Left ventricle myocardium inferior (tissue), 1 donor: ENCODE measurements around the gene NECTIN1. TPM values are rescaled to one million over a fixed set of nuclear protein-coding genes. Genes with fewer than 3 reads are reported as not detected.

ENCODE experiments used
- DNase-seq: peaks from one replicate; pipeline ENCODE4 v3.0.0-alpha.2; 2020
- H3K27ac ChIP-seq: fragments of 200-600 bp; replicated peaks from 2 replicates; pipeline ENCODE4 v1.8.0; 2021
- H3K27me3 ChIP-seq: fragments of 200-600 bp; 2 replicates; pipeline ENCODE4 v1.8.0; 2021; ENCODE audit warnings: low read depth
- H3K36me3 ChIP-seq: fragments of 200-600 bp; 2 replicates; pipeline ENCODE4 v1.8.0; 2021
- H3K4me1 ChIP-seq: fragments of 200-600 bp; 2 replicates; pipeline ENCODE4 v1.8.0; 2021
- H3K4me3 ChIP-seq: fragments of 200-600 bp; 2 replicates; pipeline ENCODE4 v1.8.0; 2021; ENCODE audit warnings: mild to moderate bottlenecking, moderate library complexity
- H3K9me3 ChIP-seq: fragments of 200-600 bp; replicated peaks from 2 replicates; pipeline ENCODE4 v1.8.0; 2021
- intact Hi-C: fragments of 100-400 bp; cut with micrococcal nuclease; formaldehyde crosslinking; loops from one replicate; pipeline ENCODE4 v1.11.0; 2022
- total RNA-seq: library from RNA; stranded (reverse); fragmentation: NEBNext Ultra II Directional; extraction: Animal tissue kit (Norgen Biotek cat#: 25700); gene quantifications from one replicate; pipeline ENCODE4 v1.2.1, GENCODE V29; 2021
- TF ChIP-seq, protein P1 (sequence below): fragments of 200-600 bp; IDR thresholded peaks from 2 replicates; pipeline ENCODE4 v1.8.0; 2021; ENCODE audit warnings: antibody characterized with exemption, mild to moderate bottlenecking, borderline replicate concordance
- donor health status: DM: no; HTN: yes; CAD: no; lungs with severe emphysema.

Gene NECTIN1
- total RNA-seq, 1 donor from 2014 or later: 22.9 TPM

DNA sequence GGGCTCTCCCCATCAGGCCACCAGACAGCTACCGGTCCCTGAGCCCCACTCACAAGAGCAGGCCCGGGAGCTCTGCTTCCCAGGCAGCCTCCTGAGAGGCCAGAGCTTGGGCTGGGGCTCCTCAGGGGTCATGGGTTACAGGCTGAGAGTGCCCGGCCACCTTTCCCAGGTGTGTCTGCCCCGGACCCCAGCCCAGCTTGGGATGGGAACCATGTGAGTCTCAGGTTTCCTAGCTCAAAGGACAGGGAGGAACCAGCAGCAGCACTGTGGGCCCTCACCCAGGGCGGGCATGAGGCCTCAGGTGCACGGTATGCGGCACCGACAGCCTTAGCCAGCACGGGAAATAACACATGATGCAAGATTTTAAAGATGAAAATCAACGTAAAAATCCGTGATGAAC lies 90.1 kb downstream of the NECTIN1 start:
- intact Hi-C loops: no loop called here
- no peak for DNase-seq

DNA sequence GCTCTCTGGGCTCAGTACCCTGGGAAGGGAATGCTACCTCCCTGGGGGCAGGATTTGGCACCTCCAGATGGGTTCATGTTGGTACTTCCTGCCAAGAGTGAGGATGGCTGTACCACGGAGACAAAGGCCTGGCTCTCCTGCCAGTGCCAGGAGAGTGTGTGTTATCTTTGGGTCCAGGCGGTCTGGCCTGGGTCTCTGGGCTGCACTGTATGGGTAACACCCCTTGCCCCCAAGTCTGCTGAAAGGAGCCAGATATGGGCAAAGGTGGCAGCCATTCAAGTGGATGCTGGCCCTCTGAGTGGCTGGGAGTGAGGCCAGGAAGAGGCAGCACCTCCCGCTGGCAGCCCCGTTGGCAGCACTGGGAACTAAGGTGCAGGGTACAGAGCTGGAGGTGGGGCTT lies 91.5 kb downstream of the NECTIN1 start:
- H3K9me3 ChIP-seq: peaks cover 12% of the 10 kb centered on the region
- intact Hi-C loops: no loop called here
- H3K27me3 ChIP-seq: peaks cover 42% of the 10 kb centered on the region
- TF ChIP-seq, protein P1, sequence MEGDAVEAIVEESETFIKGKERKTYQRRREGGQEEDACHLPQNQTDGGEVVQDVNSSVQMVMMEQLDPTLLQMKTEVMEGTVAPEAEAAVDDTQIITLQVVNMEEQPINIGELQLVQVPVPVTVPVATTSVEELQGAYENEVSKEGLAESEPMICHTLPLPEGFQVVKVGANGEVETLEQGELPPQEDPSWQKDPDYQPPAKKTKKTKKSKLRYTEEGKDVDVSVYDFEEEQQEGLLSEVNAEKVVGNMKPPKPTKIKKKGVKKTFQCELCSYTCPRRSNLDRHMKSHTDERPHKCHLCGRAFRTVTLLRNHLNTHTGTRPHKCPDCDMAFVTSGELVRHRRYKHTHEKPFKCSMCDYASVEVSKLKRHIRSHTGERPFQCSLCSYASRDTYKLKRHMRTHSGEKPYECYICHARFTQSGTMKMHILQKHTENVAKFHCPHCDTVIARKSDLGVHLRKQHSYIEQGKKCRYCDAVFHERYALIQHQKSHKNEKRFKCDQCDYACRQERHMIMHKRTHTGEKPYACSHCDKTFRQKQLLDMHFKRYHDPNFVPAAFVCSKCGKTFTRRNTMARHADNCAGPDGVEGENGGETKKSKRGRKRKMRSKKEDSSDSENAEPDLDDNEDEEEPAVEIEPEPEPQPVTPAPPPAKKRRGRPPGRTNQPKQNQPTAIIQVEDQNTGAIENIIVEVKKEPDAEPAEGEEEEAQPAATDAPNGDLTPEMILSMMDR: no peak
- H3K27ac ChIP-seq: no peak overlapping the region
- H3K4me3 ChIP-seq: no peak overlapping the region
- DNase-seq: no peak
- H3K4me1 ChIP-seq: no peaks in the 10 kb centered on the region
- no peaks in the 10 kb centered on the region for H3K36me3 ChIP-seq

More for the DNA sequence above, 90.1 kb downstream of the NECTIN1 start:
- no peak overlapping the region for H3K4me3 ChIP-seq
- H3K4me1 ChIP-seq: no peaks in the 10 kb centered on the region
- no peaks in the 10 kb centered on the region for H3K9me3 ChIP-seq
- TF ChIP-seq, protein P1: no peak
- H3K27me3 ChIP-seq: peaks cover 56% of the 10 kb centered on the region
- H3K36me3 ChIP-seq: no peaks in the 10 kb centered on the region
- H3K27ac ChIP-seq: no peak overlapping the region

DNA sequence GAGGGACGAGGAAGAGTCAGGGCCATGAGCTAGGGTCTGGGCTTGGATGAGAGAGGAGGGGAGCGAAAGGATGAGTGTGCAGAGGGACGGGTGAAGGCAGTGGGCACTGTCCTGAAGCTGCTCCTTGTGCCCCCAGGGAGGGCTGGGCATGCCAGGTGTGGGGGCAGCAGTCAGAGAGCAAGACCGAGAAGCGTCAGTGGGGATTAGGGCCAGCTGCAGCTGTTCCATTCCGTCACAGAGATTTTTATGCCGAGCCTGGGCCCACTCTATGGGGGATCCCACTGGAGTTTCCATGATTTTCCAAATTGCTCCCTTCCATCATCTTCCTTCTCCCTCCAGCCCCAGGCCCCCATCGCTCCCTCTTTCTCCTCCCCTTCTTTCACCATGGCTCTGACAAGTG lies 93.2 kb downstream of the NECTIN1 start:
- H3K4me1 ChIP-seq: no peaks in the 10 kb centered on the region
- DNase-seq: no peak
- TF ChIP-seq, protein P1: no peak
- intact Hi-C loops: no loop called here
- H3K27me3 ChIP-seq: peaks cover 35% of the 10 kb centered on the region
- peaks cover 15% of the 10 kb centered on the region for H3K9me3 ChIP-seq
- H3K36me3 ChIP-seq: no peaks in the 10 kb centered on the region
- no peak overlapping the region for H3K4me3 ChIP-seq
- H3K27ac ChIP-seq: no peak overlapping the region

DNA sequence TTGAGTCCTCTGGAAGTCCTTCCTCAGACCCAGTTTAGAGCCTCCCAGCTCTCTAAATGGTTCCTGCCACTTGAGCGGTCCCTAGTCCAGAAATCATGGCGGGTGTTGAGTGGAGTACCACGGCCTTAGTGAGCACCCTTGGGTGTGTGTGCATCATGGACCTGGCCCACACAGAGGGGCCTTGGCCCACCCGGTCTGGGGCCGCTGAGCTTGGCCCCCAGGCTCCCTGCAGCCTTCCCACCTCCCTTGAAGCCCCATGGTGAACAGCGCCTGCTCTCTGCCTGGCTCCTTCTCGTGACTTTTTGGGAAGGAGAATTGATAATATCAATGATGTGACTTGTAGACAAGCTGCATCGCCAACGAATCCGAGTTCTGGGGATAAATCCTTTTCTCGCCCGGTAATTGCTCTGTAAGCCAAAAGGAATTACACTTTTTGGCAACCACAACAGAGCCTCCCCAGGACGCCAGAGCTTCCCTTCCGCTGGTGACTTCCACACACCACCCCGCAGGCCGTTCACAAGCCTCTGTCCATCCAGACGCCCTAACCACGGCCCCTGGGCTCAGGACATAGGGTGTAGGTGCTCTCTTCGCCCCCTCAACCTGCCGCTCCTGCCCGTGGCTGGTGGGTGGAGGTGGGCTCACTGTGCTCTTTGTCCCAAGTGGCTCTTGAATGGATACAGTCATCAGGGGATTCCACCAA lies 93.8 kb downstream of the NECTIN1 start:
- Histone ChIP-seq H3K4me3 (no peak overlapping the region), H3K27ac (no peak overlapping the region), H3K27me3 (peaks cover 37% of the 10 kb centered on the region), H3K4me1 (no peaks in the 10 kb centered on the region), H3K9me3 (peaks cover 15% of the 10 kb centered on the region), H3K36me3 (no peaks in the 10 kb centered on the region)
- no peak for DNase-seq
- TF ChIP-seq, protein P1: no peak
- intact Hi-C loops: no loop called here

DNA sequence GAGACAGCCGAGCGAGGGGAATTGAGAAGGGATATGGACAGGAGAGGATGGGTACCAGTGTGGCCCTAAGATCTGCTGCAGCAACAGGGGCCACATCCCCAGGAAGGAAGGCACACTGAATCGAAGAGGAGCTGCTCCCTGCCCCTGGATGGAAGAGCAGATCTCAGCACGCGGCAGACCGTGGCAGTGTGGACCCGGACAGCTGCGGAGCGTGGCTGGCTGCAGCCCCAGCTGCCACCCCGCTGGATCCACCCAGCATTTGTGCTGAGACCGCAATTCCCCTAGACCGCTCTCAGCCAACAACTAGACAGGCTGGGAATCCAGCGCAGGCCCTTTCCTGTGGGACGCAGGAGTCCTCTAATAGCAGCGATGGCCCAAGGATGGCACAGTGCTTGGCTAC lies 94.7 kb downstream of the NECTIN1 start:
- TF ChIP-seq, protein P1: no peak
- Histone ChIP-seq H3K4me1 (no peaks in the 10 kb centered on the region), H3K27ac (no peak overlapping the region), H3K4me3 (no peak overlapping the region), H3K36me3 (no peaks in the 10 kb centered on the region), H3K27me3 (peaks cover 37% of the 10 kb centered on the region), H3K9me3 (peaks cover 15% of the 10 kb centered on the region)
- intact Hi-C loops: no loop called here
- no peak for DNase-seq
